ENCODE data around the gene RDH8.
"Not testable (repeated sequence)": the region's sequence is repeated elsewhere in the genome, so short reads cannot be mapped to it uniquely, and the experiment has no call there.

The RDH8 gene

DNA sequence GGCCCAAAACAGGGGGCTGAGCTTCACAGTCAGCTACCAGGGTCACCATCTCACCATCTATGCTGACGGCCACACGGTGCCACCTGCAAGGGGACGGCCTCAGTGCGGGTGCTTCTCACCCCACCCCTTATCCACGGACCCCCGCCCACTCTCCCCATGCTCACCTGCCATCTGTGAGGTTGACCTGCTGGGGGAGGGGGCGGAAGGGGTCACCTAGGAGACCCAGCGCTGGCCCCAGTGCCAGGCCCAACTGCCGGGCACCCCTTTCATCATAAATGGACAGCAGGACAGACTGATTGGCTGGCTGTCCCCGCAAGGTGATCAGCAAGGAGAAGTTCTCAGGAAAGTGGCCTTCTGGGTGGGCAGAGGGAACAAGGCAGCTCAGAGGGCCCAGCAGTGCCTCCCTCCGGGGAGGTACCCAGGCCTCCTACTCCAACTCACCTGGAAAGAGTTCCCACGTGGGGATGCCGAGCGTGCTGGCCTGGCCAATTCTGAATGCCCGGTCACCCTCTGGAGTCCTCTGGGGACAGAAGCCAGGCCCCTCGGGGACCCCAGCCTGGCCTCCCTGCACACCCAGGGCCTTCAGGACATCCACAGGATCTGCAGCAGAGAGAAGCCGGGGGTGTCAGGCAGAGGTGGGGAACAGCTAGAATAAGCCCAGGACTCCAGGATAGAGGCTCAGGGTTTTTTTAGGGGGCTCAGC lies 7.5 kb upstream of the RDH8 start:
- no peak for DNase-seq (ENCODE audit: low spot score)

GRCh38 chr19:10006335-10006708 lies 7.0 kb upstream of the RDH8 start:
- peak; percentile 74 for DNase-seq (ENCODE audit: low spot score)

DNA sequence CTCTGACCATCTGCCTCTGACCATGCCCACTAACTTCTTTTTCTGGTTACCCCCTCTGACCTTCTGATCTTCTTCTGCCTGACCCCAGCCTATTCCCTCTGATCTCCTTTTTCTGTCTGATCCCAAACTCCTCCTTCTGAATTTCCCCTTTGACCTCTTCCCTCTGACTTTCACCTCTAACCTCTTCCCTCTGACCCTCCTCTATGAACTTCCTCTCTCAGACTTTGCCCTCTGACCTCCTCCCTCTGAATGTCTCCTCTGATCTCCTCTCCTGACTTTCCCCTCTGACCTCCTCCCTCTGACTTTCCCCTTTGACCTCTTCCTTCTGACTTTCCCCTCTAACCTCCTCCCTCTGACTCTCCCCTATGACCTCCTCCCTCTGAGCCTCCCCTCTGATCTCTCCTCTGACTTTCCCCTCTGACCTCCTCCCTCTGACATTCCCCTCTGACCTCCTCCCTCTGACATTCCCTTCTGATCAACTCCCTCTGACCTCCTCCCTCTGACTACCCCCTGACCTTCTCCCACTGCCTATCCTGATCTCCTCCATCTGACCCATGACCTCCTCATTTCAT lies 6.4 kb upstream of the RDH8 start:
- no peak for DNase-seq (ENCODE audit: low spot score)

GRCh38 chr19:10007371-10008183 lies 5.7 kb upstream of the RDH8 start:
- peak; percentile 61 for DNase-seq (ENCODE audit: low spot score)

GRCh38 chr19:10008184-10008765 lies 5.0 kb upstream of the RDH8 start:
- DNase-seq (ENCODE audit: low spot score) = no peak

- no peak for DNase-seq (ENCODE audit: low spot score)
Observed at GRCh38 chr19:10009714-10010224, 3.5 kb upstream of the RDH8 start.

DNA sequence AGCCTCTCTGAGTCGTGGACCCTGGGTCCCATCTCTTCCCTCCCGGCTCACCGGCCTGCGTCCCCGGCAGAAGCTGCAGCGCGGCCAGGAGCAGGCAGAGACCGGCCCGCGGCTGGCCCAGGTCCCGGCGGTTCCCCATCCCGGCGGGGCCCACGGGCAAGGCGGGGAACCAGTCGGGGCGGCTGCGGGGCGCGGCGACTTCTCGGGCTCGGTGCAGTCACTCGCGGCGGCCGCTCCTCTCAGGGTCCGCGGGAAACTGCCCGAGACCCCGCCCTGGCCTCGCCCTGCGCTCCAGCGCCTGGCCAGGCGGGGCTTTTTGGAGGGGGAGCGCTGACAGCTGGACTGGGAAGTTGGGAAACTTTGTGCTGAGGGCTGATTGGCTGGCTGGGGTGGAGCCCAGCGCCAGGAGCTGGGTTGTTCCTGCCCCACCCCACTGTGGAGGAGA lies 3.0 kb upstream of the RDH8 start, which contains the start of gene COL5A3:
Gene COL5A3, minus strand, starts transcription at position 258 of the 445 bp plus-strand sequence. Its CDS starts 119 bp downstream, at position 139.
- peak; percentile 88 for DNase-seq (ENCODE audit: low spot score)

- DNase-seq (ENCODE audit: low spot score) = no peak
Observed at GRCh38 chr19:10010939-10011338, 2.3 kb upstream of the RDH8 start.

GRCh38 chr19:10011974-10012373 lies 1.3 kb upstream of the RDH8 start:
- no peak for DNase-seq (ENCODE audit: low spot score)

DNA sequence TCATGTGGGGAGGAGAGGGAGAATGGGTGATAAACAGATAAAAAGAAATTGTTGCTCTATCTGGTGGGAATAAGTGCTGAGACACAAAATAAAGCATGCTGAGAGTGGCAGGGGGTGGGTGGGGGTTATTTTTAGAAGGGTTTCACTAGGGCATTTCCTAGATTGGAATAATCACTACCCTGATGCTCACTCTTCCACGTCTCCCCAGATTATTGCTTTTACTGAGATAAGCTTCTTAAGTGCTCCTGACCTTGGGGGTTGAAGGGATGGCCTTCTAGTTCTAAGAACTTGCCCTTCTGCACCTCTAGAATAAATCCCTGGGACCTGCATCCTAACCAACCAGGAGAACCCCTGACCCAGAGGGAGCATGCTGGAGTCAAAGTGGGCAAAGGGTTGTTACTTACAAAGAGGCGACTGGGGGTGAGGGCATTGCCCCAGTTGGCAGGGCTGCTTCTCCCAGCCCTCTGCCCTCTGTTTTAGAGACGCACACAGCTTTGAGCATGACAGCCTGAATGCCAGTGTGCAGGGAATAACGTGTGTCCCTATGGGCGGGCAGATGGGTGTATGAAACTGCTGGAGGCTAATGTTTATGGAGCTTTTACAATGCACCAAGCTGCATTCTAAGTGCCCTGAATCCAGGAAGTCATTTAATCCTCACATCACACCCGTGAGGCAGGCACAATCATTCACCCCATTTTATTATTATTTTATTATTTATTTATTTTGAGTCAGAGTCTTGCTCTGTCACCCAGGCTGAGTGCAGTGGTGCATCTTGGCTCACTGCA lies 743 bp downstream of the RDH8 start:
- no peak for DNase-seq (ENCODE audit: low spot score)

- peak; percentile 41 for DNase-seq (ENCODE audit: low spot score)
Observed at GRCh38 chr19:10018263-10018662, 5.0 kb downstream of the RDH8 start.

- no peak for DNase-seq (ENCODE audit: low spot score)
Observed at GRCh38 chr19:10018786-10019185, 5.5 kb downstream of the RDH8 start.

DNA sequence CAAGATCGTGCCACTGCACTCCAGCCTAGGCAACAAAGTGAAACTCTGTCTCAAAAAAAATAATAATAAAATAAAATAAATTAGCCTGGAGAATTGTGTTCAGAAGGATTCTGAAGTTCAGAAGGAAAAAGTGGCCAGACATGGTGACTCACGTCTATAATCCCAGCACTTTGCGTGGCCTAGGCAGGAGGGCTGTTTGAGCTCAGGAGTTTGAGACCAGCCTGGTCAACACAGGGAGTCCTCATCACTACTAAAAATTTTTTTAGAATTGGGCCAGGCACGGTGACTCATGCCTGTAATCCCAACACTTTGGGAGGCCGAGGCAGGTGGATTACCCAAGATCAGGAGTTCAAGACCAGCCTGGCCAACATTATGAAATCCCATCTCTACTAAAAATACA lies 6.0 kb downstream of the RDH8 start:
- no peak for DNase-seq (ENCODE audit: low spot score)

DNA sequence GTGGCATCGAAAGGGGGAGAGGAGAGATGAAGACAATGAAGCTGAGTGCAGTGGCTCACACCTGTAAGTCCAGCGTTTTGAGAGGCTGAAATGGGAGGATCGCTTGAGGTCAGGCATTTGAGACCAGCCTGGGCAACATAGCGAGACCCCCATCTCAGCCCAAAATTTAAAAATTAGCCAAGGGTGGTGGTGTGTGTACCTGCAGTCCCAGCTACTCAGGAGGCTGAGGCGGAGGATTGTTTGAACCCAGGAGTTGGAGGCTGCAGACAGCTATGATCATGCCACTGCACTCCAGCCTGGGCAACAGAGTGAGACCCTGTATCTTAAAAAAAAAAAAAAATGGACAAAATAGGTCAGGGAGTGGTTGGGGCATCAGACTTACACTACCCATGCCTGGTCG lies 7.6 kb downstream of the RDH8 start:
- DNase-seq (ENCODE audit: low spot score) = no peak

DNA sequence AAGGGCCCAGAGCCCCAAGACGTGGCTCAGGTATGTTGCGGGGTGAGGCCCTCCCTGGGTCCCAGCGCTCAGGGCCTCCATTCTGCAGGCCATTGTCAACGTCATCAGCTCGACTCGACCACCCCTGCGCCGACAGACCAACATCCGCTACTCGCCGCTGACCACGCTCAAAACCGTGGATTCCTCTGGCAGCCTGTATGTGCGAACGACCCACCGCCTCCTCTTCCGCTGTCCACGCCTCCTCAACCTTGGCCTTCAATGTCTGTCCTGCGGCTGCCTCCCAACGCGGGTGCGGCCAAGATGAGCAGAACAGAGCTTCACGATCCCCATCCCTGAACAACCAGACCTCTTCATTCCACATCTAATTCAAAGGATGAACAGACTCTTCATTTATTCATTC lies 8.2 kb downstream of the RDH8 start:
- no peak for DNase-seq (ENCODE audit: low spot score)

GRCh38 chr19:10021863-10022262 lies 8.6 kb downstream of the RDH8 start:
- DNase-seq (ENCODE audit: low spot score) = no peak

DNA sequence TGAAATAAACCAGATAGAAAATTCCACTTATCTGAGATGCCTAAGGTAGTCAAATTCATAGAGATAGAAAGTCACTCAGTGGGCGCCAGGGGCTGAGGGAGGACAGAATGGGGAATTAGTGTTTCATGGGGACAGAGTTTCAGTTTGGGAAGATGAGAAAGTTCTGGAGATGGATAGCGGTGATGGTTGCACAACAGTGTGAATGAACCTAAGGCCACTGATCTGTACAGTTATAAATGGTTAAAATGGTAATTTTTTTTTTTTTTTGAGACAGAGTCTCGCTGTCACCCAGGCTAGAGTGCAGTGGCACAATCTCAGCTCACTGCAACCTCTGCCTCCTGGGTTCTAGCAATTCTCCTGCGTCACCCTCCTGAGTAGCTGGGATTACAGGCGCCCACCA lies 9.8 kb downstream of the RDH8 start:
- DNase-seq (ENCODE audit: low spot score) = not testable (repeated sequence)

DNA sequence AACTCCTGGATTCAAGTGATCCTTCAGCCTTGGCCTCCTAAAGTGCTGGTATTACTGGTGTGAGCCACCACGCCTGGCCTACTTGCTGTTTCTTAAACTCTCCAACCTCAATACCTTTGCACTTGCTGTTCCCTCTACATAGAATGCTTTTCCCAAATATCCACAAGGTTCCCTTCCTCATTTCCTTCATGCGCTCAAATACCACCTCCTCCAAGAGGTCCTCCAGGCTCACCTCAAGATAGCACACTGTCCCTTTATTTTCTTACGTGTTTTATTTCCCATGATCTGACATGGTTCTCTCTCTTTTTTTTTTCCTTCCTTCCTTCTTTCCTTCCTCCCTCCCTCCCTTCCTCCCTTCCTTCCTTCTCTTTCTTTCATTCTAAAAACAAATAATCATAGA lies 13.5 kb downstream of the RDH8 start:
- DNase-seq (ENCODE audit: low spot score) = no peak

DNA sequence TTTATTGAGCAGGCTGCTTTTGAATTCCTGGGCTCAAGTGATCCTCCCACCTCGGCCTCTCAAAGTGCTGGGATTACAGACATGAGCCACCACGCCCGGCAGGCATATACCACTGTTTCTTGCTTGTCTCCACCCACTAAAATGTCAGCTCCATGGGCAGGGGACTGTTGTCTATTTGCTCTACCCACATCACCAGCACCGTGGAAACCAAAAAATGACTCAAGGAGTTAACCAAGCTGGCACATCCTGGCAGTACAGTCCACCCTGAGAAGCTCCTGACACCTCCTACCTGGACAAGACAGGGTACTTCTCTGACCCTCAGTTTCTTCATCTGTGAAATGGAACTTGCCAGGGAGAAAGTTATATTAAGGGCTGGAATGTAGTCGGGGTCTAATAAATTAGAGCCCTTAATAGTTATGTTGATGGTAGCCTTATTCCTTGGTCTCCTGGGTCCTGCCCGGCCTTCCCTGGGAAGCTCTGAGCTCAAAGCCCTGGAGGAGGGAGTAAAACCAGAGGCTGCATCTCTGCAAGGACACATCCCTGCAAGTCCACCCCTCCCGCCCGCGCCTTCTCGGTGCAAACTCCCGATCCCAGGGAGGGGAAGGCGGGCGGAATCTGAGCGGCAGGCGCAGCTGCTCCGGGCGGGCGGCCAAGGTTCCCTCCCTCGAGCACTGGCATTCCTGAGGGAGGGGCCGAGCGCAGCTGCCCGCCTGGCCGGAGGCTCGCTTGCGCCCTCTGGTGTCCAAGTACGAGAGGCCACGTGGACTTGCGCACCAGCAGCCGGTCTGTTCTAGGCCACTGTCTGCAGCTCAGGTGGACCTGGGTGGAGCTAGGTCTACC lies 14.1 kb downstream of the RDH8 start:
- peak; percentile 99 for DNase-seq (ENCODE audit: low spot score)

- DNase-seq (ENCODE audit: low spot score) = no peak
Observed at GRCh38 chr19:10033614-10034013, 20.3 kb downstream of the RDH8 start.

GRCh38 chr19:10036601-10037071 lies 23.4 kb downstream of the RDH8 start:
- DNase-seq (ENCODE audit: low spot score) = no peak

All from AG08395 (cell line).